Stromal cell of bone marrow (primary cell): ENCODE results near the gene HSD17B12.

Experiments used
- DNase-seq: peaks from one replicate; pipeline ENCODE4 v3.0.0-alpha.2; 2012; ENCODE audit warnings: low read depth

HSD17B12 gene

GRCh38 chr11:43806976-43807375 is 126.4 kb downstream of the HSD17B12 start:
- DNase-seq: no peak

GRCh38 chr11:43810929-43811596 is 130.5 kb downstream of the HSD17B12 start:
- no peak for DNase-seq

GRCh38 chr11:43812471-43812870 is 131.9 kb downstream of the HSD17B12 start:
- DNase-seq: no peak

GRCh38 chr11:43818220-43818619 is 137.7 kb downstream of the HSD17B12 start:
- DNase-seq: no peak

- DNase-seq: no peak
Observed at GRCh38 chr11:43819926-43820325, 139.4 kb downstream of the HSD17B12 start.

- no peak for DNase-seq
Observed at GRCh38 chr11:43823316-43823715, 142.8 kb downstream of the HSD17B12 start.

- DNase-seq: no peak
Observed at GRCh38 chr11:43823851-43824250, 143.3 kb downstream of the HSD17B12 start.

GRCh38 chr11:43825217-43825816 is 144.8 kb downstream of the HSD17B12 start:
- DNase-seq: no peak

GRCh38 chr11:43830928-43831440 is 150.4 kb downstream of the HSD17B12 start:
- peak; percentile 99 for DNase-seq

GRCh38 chr11:43832536-43832935 is 152.0 kb downstream of the HSD17B12 start:
- DNase-seq: no peak

GRCh38 chr11:43833657-43834073 is 153.1 kb downstream of the HSD17B12 start:
- peak; percentile 12 for DNase-seq

- DNase-seq: no peak
Observed at GRCh38 chr11:43834286-43834685, 153.7 kb downstream of the HSD17B12 start.

GRCh38 chr11:43835104-43835503 is 154.6 kb downstream of the HSD17B12 start:
- DNase-seq: no peak

- no peak for DNase-seq
Observed at GRCh38 chr11:43837879-43838278, 157.3 kb downstream of the HSD17B12 start.

- DNase-seq: no peak
Observed at GRCh38 chr11:43842021-43842420, 161.5 kb downstream of the HSD17B12 start.

- no peak for DNase-seq
Observed at GRCh38 chr11:43845816-43846215, 165.3 kb downstream of the HSD17B12 start.

GRCh38 chr11:43852057-43852636 is 171.6 kb downstream of the HSD17B12 start:
- DNase-seq: peak; percentile 51

- no peak for DNase-seq
Observed at GRCh38 chr11:43853781-43854180, 173.2 kb downstream of the HSD17B12 start.

GRCh38 chr11:43856993-43857392 is 176.5 kb downstream of the HSD17B12 start:
- no peak for DNase-seq

GRCh38 chr11:43861141-43861540 is 180.6 kb downstream of the HSD17B12 start:
- DNase-seq: no peak

GRCh38 chr11:43866520-43866919 is 186.0 kb downstream of the HSD17B12 start:
- DNase-seq: no peak

- no peak for DNase-seq
Observed at GRCh38 chr11:43866969-43867368, 186.4 kb downstream of the HSD17B12 start.

- DNase-seq: peak; percentile 66
Observed at GRCh38 chr11:43868852-43869567, 188.5 kb downstream of the HSD17B12 start.
